Activated naive CD8-positive, alpha-beta T cell treated with anti-CD3 and anti-CD28 coated beads, Interleukin-2, amount 50 U/mL, for 24 hours (primary cell): ENCODE data around the gene BORCS6.

ENCODE experiments used
- ATAC-seq: fragments of 150-1000 bp; cut with Tn5 transposase; one replicate; pipeline ENCODE4 v1.10.0; 2021
- DNase-seq: peaks from one replicate; pipeline ENCODE4 v3.0.0; 2021
- H3K27ac Mint-ChIP-seq: one replicate; pipeline ENCODE4 v1.8.0; 2021; ENCODE audit warnings: mild to moderate bottlenecking, mixed read lengths
- H3K27me3 Mint-ChIP-seq: one replicate; pipeline ENCODE4 v1.8.0; 2021; ENCODE audit warnings: mixed read lengths
- H3K36me3 Mint-ChIP-seq: one replicate; pipeline ENCODE4 v1.8.0; 2021; ENCODE audit warnings: low read depth, mixed read lengths
- H3K4me1 Mint-ChIP-seq: one replicate; pipeline ENCODE4 v1.8.0; 2021; ENCODE audit warnings: mixed read lengths
- H3K4me3 Mint-ChIP-seq: one replicate; pipeline ENCODE4 v1.8.0; 2021; ENCODE audit warnings: mild to moderate bottlenecking, moderate library complexity, mixed read lengths
- H3K9me3 Mint-ChIP-seq: one replicate; pipeline ENCODE4 v1.8.0; 2021; ENCODE audit warnings: mixed read lengths

BORCS6 gene

DNA sequence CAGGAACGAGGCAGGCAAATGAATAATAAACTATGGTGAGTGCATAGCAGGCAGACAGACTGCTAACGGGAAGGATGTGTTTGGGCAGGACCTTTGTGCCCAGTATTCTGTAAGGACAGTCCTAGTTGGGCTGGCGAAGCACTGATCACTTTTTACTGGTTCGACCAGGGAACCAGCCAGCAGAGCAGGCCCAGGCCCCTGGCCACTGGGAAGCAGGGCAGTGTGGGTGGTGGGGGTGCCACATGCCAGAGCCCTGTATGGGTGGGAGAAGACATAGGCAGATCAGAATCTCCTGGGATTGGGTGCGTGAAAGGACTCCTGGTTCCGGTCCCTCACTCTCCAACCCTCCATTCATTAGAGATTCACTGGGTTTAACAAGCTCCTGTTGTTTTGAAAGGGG lies 23.2 kb downstream of the BORCS6 start:
- Mint-ChIP-seq H3K27ac (no peak overlapping the region), H3K4me1 (peaks cover 35% of the 10 kb centered on the region), H3K4me3 (no peak overlapping the region), H3K27me3 (no peaks in the 10 kb centered on the region), H3K36me3 (peaks cover 2% of the 10 kb centered on the region), H3K9me3 (no peaks in the 10 kb centered on the region)
- ATAC-seq (no peak), DNase-seq (no peak)

DNA sequence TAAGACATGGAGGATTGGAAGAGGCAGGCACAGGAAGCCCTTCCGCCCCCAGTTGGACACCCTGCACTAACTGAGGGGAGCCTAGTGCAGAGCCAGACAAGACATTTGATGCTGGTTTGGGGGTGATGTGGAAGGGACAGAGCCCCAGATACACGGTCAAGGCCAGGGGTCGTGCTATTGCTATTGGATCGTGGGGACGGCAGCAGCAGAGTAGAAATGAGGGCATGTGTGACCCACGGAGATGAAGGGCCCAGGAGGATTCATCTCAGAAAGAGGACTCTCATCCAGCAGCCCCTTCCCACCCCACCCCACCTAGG lies 25.2 kb downstream of the BORCS6 start:
- peaks cover 51% of the 10 kb centered on the region for H3K4me1 Mint-ChIP-seq
- H3K9me3 Mint-ChIP-seq = no peaks in the 10 kb centered on the region
- H3K27me3 Mint-ChIP-seq = no peaks in the 10 kb centered on the region
- DNase-seq (no peak), ATAC-seq (no peak)
- H3K27ac Mint-ChIP-seq = peak overlapping the region; percentile 95
- peaks cover 18% of the 10 kb centered on the region for H3K36me3 Mint-ChIP-seq
- peak overlapping the region; percentile 81 for H3K4me3 Mint-ChIP-seq

DNA sequence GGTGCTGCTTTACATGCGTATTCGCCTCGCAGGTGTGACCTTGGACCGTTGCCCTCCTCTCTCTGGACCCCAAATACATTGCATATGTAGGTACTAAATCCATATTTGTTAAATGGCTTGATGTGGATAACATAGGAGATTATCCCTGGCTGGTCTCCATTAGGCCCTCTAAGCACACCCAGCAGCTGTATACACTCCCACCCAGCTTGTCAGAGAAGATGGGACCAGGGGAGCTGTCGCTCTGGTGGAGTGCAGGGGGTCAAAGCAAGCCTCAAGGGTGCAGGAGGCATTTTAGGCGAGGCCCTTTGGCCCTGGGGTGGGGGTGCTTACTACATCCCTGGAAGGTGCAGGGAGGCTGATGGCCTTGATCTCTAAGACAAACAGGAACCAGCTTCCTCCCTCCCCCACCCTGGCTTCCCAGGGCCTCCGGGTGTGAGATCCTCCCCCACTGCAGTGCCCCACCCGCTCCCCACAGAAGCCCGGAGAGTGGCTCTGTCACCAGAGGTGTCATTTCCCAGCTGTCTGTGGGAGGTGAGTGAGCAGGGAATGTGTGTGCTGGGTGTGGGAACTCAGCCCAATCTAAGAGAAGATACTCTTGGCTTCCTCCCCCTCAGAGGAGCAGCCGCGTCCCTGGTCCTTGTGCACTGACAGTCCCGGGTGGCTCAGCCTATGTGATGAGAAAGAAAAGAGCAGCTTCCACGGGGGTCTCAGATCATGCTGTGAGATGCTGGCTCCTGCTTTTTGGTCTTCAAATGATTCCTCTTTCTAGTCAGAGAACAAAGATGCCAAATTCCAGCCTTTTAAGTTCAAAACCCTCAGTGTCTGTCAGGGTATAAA lies 25.8 kb downstream of the BORCS6 start:
- Mint-ChIP-seq H3K36me3 (peaks cover 23% of the 10 kb centered on the region), H3K27ac (peak overlapping the region; percentile 95), H3K4me3 (peak overlapping the region; percentile 81), H3K9me3 (no peaks in the 10 kb centered on the region), H3K27me3 (no peaks in the 10 kb centered on the region), H3K4me1 (peaks cover 57% of the 10 kb centered on the region)
- ATAC-seq = peak; percentile 67
- DNase-seq = peak; percentile 81

DNA sequence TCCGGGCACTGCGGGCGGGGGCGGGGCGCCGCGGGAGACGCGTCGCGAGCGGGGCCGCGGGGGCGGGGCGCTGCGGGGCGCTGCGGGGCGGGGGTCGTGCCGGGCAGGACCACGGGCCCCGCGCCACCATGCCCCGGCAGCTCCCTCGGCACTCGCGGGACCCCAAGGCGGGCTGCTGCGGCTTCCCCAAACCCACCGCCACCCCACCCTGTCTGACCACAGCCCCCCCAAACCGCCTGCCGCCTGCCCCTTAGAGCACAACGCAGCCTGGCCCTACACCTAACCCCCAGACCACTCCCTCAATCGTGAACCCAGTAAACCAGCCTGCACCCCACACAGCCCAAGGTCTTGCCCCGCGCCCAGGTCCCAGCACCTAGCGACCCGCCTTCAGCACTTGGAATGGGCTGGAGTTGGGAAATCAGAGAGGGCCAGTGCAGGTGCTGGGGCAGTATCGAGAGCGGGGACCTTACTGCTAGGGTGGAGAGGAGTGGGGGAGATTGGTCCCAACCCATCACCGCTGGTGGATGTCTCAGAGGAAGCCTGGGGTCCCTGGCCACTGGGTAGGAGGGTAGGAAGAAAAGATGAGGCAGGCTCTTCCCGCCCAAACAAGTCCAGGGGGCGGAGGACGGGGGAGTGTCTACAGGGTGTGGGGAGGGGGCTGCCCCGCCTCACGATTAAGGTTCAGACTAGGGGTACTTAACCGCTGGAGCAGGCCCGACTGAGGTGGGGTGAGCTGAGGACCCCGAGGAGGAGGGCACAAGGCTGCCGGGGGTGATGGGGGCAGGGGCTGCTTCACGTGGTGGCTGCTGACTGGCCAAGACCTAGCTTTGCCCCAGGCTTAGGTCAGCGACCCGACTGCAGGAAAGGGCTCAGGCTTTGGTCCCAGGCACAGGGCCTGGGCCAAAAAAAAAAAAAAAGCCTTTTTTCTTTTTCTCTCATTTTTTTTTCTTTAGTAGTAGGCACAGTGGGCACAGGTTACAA lies 26.7 kb downstream of the BORCS6 start:
- H3K27ac Mint-ChIP-seq = peak overlapping the region; percentile 95
- DNase-seq = peak; percentile 48
- ATAC-seq = no peak
- peaks cover 64% of the 10 kb centered on the region for H3K4me1 Mint-ChIP-seq
- no peaks in the 10 kb centered on the region for H3K9me3 Mint-ChIP-seq
- H3K36me3 Mint-ChIP-seq = peaks cover 23% of the 10 kb centered on the region
- peak overlapping the region; percentile 85 for H3K4me3 Mint-ChIP-seq
- no peaks in the 10 kb centered on the region for H3K27me3 Mint-ChIP-seq

DNA sequence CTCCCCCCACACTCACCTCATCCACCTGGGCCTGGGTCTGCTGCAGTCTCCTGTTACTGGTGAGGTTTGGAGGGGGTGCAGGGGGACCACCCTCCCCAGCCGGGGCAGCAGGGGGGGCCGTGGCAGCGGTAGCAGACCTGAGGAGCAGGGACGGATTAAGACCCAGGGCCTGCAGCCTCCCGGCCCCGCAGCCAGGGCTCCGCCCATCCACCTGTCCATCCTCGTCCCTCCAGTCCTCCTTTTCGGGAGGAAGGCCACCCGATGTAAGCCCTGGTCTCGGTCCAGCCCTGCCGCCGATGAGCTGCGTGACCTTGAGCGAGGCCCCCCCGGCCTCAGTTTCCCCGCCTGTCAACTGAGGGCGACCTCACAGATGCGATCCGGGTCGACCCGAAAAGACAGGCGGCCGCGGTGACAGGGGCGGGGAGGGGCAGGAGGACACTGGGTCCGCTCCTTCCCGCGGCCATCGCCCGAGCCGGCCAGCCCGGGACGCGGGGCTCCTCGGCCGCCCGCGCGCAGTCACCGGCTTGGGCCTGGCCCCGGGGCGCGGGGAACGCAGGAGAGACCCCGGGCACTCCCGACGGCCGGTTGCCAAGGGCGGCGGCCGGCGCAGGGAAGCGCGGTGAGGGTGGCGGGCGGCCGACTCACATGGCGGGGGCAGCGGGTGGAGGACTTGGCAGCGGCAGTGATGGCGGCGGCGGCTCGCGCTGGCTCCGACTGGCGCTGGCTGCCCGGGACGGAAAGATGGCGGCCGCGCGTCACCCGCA lies 27.6 kb downstream of the BORCS6 start, which contains the start of gene VAMP2:
TSS of gene VAMP2 (minus strand) at position 716 of the 764 bp plus-strand sequence. CDS start at position 647, 69 bp downstream.
- ATAC-seq (peak; percentile 29), DNase-seq (peak; percentile 84)
- no peaks in the 10 kb centered on the region for H3K9me3 Mint-ChIP-seq
- no peaks in the 10 kb centered on the region for H3K27me3 Mint-ChIP-seq
- peak within 1 kb of the TSS; percentile 85 for H3K4me3 Mint-ChIP-seq
- H3K36me3 Mint-ChIP-seq = peaks cover 23% of the 10 kb centered on the region
- peaks cover 65% of the 10 kb centered on the region for H3K4me1 Mint-ChIP-seq
- peak within 1 kb of the TSS; percentile 95 for H3K27ac Mint-ChIP-seq

DNA sequence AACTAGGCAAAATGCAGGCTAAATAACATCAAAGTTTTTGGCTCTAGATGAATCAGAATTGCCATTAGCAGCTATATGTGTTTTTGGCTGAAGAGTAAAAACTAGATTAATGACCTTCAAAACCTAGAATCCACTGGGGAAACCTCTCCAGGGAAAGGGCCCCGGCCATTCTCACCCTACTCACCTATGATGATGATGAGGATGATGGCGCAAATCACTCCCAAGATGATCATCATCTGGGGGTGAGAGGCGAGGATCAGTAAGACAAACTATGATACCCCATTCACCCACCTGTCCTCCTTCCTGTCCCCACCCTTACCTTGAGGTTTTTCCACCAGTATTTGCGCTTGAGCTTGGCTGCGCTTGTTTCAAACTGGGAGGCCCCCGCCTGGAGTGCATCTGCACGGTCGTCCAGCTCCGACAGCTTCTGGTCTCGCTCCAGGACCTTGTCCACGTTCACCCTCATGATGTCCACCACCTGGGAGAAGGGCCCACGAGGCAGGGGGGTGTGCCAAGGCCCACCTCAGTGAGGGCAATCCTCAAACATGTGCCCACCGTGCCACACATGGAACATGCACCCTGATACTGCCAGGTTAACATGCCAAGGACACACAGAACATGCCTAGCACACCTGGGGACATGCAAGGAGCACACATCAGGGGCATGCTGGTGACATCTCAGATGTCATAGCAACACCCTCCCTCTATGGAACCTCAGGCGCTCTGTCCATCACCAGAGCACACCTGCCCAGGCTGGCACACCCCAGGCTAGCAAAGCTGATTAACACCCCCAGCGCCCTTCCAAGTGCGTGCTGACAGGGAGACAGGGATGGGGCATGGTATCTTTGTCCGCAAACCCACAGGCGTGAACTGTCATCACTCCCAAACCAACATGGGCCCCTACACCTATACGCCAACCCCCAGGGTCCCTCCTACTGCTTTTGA lies 28.4 kb downstream of the BORCS6 start:
- H3K4me1 Mint-ChIP-seq = peaks cover 63% of the 10 kb centered on the region
- H3K36me3 Mint-ChIP-seq = peaks cover 23% of the 10 kb centered on the region
- ATAC-seq = no peak
- no peak for DNase-seq
- H3K27me3 Mint-ChIP-seq = no peaks in the 10 kb centered on the region
- H3K4me3 Mint-ChIP-seq = peak overlapping the region; percentile 85
- no peaks in the 10 kb centered on the region for H3K9me3 Mint-ChIP-seq
- H3K27ac Mint-ChIP-seq = peak overlapping the region; percentile 93

DNA sequence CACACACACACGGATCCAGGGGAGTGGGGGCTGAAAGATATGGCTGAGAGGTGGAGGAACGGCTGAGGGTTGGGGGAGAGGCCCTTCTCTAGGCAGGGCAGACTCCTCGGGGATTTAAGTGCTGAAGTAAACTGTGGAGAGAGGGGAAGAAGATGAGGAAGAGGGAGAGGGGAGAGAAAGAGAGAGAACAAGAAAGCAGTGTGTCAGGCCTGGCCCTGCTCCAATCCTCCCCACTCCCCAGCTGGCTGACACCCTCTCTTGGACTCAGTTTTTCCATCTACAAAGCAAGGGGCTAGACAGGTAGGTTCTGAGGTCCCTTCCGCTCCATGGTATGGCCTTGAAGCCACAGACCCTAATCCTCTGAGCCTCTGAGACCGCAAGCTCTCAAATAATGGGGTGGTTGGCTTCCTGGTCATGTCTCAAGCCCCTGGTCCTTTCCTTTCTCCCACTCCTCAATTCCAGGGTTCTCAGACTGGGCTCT lies 29.2 kb downstream of the BORCS6 start:
- ATAC-seq (no peak), DNase-seq (peak; percentile 37)
- Mint-ChIP-seq H3K36me3 (peaks cover 23% of the 10 kb centered on the region), H3K9me3 (no peaks in the 10 kb centered on the region), H3K27ac (peak overlapping the region; percentile 93), H3K27me3 (no peaks in the 10 kb centered on the region), H3K4me1 (peaks cover 60% of the 10 kb centered on the region), H3K4me3 (peak overlapping the region; percentile 85)

DNA sequence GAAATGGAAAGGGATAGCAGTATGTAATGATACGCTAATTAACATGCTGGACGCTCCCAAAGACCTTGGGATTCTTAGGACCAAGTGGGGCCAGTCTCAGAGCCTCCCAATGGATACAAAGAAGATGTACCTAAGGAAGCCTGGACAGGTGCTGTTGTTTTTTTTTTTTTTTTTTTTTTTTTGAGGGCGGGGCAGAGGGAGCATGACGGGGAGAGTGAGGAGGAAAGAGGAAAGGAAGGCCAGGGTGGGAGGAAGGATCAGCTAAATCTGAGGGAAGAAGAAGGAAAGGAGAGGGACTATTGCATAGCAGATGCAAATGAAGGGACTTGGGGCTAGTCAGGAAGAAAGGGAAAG lies 29.8 kb downstream of the BORCS6 start:
- Mint-ChIP-seq H3K4me3 (peak overlapping the region; percentile 85), H3K4me1 (peaks cover 63% of the 10 kb centered on the region), H3K36me3 (peaks cover 23% of the 10 kb centered on the region), H3K27me3 (no peaks in the 10 kb centered on the region), H3K9me3 (no peaks in the 10 kb centered on the region), H3K27ac (peak overlapping the region; percentile 93)
- no peak for ATAC-seq
- DNase-seq = no peak

DNA sequence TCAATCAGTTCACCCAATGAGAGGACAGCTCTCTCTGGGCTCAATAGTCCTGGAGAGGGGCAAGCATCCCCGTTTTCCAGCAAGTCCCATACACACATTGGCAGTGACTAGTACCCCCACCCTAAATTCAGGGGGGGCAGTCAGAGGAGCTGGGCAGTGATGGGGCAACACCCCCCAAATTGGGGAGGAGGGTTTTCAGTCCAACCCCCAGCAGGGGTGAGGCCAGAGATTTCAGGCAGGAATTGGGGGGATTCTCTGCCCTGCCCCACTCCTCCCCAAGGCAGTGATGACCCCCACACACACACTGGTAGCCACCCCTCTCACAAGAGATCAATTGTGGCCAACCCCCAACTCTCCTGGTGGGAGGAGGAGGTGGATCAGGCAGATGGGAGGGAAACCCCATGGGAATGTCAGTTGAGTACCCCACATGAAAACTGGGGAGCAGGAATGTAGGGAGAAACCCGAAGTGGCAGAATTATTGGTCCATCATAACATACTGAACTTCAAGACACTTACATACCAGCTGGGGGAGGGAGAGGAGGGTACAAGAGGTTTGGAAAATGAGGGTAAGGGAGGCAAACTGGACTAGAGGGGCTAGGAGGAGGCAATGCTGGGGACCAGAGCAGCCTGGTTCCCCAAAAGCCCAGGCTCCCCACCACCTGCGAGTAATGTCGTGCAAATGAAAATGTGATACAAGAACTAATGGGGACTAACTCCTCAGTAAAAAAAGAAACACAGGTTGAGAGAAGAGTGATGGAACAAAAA lies 30.3 kb downstream of the BORCS6 start:
- H3K27ac Mint-ChIP-seq = peak overlapping the region; percentile 93
- no peak for DNase-seq
- no peaks in the 10 kb centered on the region for H3K27me3 Mint-ChIP-seq
- peaks cover 23% of the 10 kb centered on the region for H3K36me3 Mint-ChIP-seq
- ATAC-seq = no peak
- H3K9me3 Mint-ChIP-seq = no peaks in the 10 kb centered on the region
- peak overlapping the region; percentile 30 for H3K4me3 Mint-ChIP-seq
- H3K4me1 Mint-ChIP-seq = peaks cover 63% of the 10 kb centered on the region

DNA sequence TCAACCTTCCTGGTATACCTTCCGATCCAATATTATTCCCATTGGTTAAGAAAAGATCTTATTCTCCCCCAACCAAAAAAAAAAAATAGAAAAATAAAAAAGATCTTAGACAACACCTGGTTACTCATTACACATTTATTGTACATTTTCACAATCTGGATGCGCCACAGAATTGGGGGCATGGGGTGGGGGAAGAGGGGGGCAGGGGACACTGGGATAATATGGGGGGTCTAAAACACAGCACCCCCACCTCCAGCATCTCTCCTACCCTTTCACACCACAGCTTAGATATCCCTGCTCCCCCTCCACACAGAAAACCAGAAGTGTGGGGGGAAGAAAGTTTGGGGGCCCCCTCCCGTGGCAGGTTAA lies 31.0 kb downstream of the BORCS6 start:
- no peak for ATAC-seq
- peaks cover 63% of the 10 kb centered on the region for H3K4me1 Mint-ChIP-seq

DNA sequence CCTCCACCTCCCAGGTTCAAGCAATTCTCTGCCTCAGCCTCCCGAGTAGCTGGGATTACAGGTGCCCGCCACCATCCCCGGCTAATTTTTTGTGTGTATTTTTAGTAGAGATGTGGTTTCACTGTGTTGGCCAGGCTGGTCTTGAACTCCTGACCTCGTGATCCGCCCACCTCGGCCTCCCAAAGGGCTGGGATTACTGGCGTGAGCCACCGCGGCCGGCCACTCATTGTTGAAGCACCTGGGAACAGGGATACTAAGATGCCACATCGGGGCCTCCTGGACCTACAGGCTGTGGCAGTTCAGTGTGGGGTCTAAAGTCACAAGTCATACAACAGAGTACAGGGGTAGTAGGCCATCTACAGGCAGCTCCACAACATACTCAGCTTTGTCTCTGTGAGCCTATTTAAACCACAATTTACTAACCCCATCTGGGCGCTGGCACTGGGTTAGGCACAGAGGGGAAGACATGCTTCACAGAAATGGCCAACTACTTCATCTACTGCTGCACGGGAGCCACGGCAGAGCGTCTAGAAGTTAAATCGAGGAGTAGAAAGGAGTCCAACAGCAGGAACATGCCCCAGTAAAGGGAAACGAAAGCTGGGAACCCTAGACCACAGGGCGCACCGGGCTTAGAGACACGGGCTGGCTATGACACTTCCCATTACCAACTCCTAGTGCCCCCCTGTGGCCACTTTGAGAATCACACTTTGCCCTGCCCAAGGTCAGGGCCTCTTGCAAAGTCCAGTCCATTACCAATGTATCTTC lies 31.5 kb downstream of the BORCS6 start:
- Mint-ChIP-seq H3K27me3 (no peaks in the 10 kb centered on the region), H3K4me3 (peak overlapping the region; percentile 36), H3K36me3 (peaks cover 25% of the 10 kb centered on the region), H3K27ac (peak overlapping the region; percentile 68), H3K9me3 (no peaks in the 10 kb centered on the region), H3K4me1 (peaks cover 63% of the 10 kb centered on the region)
- DNase-seq = peak; percentile 94
- ATAC-seq = peak; percentile 17

More for the DNA sequence above, 31.0 kb downstream of the BORCS6 start:
- Mint-ChIP-seq H3K9me3 (no peaks in the 10 kb centered on the region), H3K4me3 (peak overlapping the region; percentile 36), H3K27ac (peak overlapping the region; percentile 68), H3K27me3 (no peaks in the 10 kb centered on the region), H3K36me3 (peaks cover 23% of the 10 kb centered on the region)
- no peak for DNase-seq

DNA sequence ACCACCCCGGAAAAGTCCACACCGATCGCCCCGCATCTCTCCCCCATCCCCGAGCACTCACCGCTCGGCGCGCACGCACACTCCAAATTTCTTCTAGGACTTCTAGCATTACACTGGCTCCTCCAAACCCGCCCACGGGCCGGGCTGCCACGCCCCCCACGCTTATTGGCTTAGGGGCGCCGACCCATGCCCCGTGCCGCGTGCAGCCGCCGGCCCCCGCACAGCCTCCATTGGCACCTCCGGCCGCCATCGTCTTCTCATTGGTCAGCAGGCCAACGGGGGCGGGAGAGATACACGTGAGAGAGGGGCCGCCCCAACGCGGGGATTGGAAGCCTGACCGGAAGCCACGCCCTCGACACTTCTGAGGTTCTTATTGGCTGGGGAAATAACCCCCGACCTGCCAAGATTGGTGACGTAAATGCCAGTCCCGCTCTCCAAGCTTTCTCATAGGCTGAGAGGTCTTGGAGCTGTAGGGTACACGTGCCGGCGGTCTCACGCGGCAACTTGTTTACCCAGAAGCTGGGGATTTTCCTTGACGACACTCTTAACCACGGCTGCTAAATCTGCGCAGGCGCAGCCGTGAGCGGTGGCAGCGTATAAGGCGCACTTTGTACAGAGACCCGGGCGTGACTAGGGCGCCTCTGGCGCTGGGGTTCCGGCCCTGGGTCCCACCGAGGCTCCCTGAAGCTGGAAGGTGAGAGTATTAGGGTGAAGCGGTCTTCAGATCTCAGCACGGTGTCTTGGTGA lies 33.6 kb downstream of the BORCS6 start:
- ATAC-seq = peak; percentile 65
- Mint-ChIP-seq H3K4me3 (no peak overlapping the region), H3K27ac (no peak overlapping the region), H3K27me3 (no peaks in the 10 kb centered on the region), H3K4me1 (peaks cover 70% of the 10 kb centered on the region), H3K9me3 (no peaks in the 10 kb centered on the region), H3K36me3 (peaks cover 22% of the 10 kb centered on the region)
- DNase-seq = peak; percentile 100
